DOHH2 (cell line): Measurements from ENCODE around the gene EN1.

Experiments used
- H3F3A ChIP-seq: fragments of 200-600 bp; sonication (generic), shearing (Covaris generic); 2 replicates; pipeline ENCODE4 v1.6.0; 2016; ENCODE audit warnings: antibody characterized with exemption, mild to moderate bottlenecking; ENCODE audit not compliant: control insufficient read depth, insufficient read depth
- H3K27ac ChIP-seq: fragments of 200-600 bp; sonication (generic); 2 replicates; pipeline ENCODE4 v1.5.1; 2014; ENCODE audit warnings: low read depth, mild to moderate bottlenecking, low read length, moderate library complexity
- H3K27me3 ChIP-seq: fragments of 200-600 bp; sonication (generic); 2 replicates; pipeline ENCODE4 v1.6.1; 2014; ENCODE audit warnings: mild to moderate bottlenecking, low read length, mixed read lengths; ENCODE audit not compliant: control insufficient read depth
- H3K36me3 ChIP-seq: fragments of 200-600 bp; sonication (generic); 2 replicates; pipeline ENCODE4 v1.6.1; 2014; ENCODE audit warnings: mild to moderate bottlenecking, low read length, moderate library complexity, mixed read lengths; ENCODE audit not compliant: control insufficient read depth
- H3K4me1 ChIP-seq: fragments of 200-600 bp; sonication (generic); 2 replicates; pipeline ENCODE4 v1.6.1; 2014; ENCODE audit warnings: mild to moderate bottlenecking, low read length, mixed read lengths; ENCODE audit not compliant: control insufficient read depth
- H3K4me2 ChIP-seq: fragments of 200-600 bp; sonication (generic); 2 replicates; pipeline ENCODE4 v1.6.0; 2014; ENCODE audit warnings: mild to moderate bottlenecking, low read length, moderate library complexity
- H3K4me3 ChIP-seq: fragments of 200-600 bp; sonication (generic); 2 replicates; pipeline ENCODE4 v1.5.1; 2014; ENCODE audit warnings: mild to moderate bottlenecking, low read length, mixed read lengths
- H3K79me2 ChIP-seq: fragments of 200-600 bp; sonication (generic); 2 replicates; pipeline ENCODE4 v1.6.1; 2014; ENCODE audit warnings: mild to moderate bottlenecking, low read length, mixed read lengths; ENCODE audit not compliant: control insufficient read depth
- H3K9me2 ChIP-seq: fragments of 200-600 bp; sonication (generic); replicated peaks from 2 replicates; pipeline ENCODE4 v1.6.1; 2014; ENCODE audit warnings: mild to moderate bottlenecking, low read length, mixed read lengths; ENCODE audit not compliant: control insufficient read depth
- H3K9me3 ChIP-seq: fragments of 200-600 bp; sonication (generic); 2 replicates; pipeline ENCODE4 v1.6.1; 2014; ENCODE audit warnings: antibody characterized with exemption, low read length, mixed read lengths; ENCODE audit not compliant: control insufficient read depth, insufficient read depth
- H4K20me1 ChIP-seq: fragments of 200-600 bp; sonication (generic); 2 replicates; pipeline ENCODE4 v1.6.0; 2014; ENCODE audit warnings: low read depth, mild to moderate bottlenecking, antibody characterized with exemption, low read length, moderate library complexity; ENCODE audit not compliant: control insufficient read depth, insufficient read depth
- EZH2phosphoT487 ChIP-seq: fragments of 200-600 bp; sonication (generic); IDR thresholded peaks from 2 replicates; pipeline ENCODE4 v1.6.1; 2017; ENCODE audit warnings: borderline replicate concordance, mild to moderate bottlenecking, antibody characterized with exemption, low read length, moderate library complexity, mixed read lengths
- TF ChIP-seq, protein P1 (sequence below): fragments of 200-600 bp; sonication (generic); IDR thresholded peaks from one replicate; pipeline ENCODE4 v1.5.1; 2014; ENCODE audit warnings: antibody characterized with exemption, mild to moderate bottlenecking, low read depth, low read length; ENCODE audit not compliant: poor library complexity, severe bottlenecking

EN1 gene

DNA sequence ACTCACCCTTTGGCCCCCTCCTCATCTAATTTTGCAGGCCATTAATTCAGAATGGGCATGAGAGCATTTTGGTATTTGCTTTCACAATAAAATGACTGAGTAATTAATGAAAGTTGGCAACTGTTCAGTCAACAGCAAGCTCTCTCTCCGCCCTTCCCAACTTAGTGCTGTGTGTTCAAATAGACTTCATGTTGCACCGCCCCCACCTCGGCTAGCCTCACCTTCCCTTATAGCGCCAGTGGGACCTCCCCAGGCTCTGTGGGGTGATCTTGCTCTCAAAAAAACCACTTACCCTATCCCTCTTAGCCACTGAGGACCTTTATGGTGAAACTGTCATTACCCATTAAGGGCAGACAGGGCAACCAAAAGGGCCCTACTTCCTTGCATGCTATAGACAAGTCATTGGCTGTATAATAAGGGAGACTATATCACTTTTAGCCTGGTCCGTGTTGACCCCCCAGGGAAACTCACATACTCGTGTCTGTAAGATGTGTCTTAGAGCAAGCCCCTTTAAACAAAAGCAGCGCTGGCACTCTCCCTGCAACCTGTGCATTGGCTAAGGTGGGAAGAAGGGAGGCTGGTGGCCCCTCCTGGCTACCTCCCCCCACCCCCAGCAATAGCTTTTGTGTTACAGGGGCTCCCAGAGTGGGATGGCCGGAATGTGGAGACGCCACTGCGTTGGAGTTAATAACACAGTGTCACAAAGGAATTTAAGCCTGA lies 15.2 kb downstream of the EN1 start:
- no peaks in the 10 kb centered on the region for H3K9me3 ChIP-seq
- TF ChIP-seq, protein P1, sequence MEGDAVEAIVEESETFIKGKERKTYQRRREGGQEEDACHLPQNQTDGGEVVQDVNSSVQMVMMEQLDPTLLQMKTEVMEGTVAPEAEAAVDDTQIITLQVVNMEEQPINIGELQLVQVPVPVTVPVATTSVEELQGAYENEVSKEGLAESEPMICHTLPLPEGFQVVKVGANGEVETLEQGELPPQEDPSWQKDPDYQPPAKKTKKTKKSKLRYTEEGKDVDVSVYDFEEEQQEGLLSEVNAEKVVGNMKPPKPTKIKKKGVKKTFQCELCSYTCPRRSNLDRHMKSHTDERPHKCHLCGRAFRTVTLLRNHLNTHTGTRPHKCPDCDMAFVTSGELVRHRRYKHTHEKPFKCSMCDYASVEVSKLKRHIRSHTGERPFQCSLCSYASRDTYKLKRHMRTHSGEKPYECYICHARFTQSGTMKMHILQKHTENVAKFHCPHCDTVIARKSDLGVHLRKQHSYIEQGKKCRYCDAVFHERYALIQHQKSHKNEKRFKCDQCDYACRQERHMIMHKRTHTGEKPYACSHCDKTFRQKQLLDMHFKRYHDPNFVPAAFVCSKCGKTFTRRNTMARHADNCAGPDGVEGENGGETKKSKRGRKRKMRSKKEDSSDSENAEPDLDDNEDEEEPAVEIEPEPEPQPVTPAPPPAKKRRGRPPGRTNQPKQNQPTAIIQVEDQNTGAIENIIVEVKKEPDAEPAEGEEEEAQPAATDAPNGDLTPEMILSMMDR = no peak
- TF ChIP-seq EZH2phosphoT487 = no peak
- H3K27me3 ChIP-seq = peaks cover 21% of the 10 kb centered on the region

GRCh38 chr2:118830881-118831280 lies 16.6 kb downstream of the EN1 start:
- H3K36me3 ChIP-seq = no peaks in the 10 kb centered on the region
- no peaks in the 10 kb centered on the region for H3F3A ChIP-seq
- H3K79me2 ChIP-seq = no peaks in the 10 kb centered on the region
- no peak overlapping the region for H3K4me3 ChIP-seq
- peaks cover 14% of the 10 kb centered on the region for H3K27me3 ChIP-seq
- TF ChIP-seq EZH2phosphoT487 = no peak
- TF ChIP-seq, protein P1 = no peak
- no peak overlapping the region for H3K4me2 ChIP-seq
- no peaks in the 10 kb centered on the region for H3K4me1 ChIP-seq
- no peaks in the 10 kb centered on the region for H3K9me3 ChIP-seq
- H3K9me2 ChIP-seq = no peaks in the 10 kb centered on the region
- H4K20me1 ChIP-seq = no peaks in the 10 kb centered on the region
- H3K27ac ChIP-seq = no peak overlapping the region

More for the DNA sequence above, 15.2 kb downstream of the EN1 start:
- Histone ChIP-seq H3F3A (no peaks in the 10 kb centered on the region), H3K79me2 (no peaks in the 10 kb centered on the region), H3K4me1 (no peaks in the 10 kb centered on the region), H3K4me3 (no peak overlapping the region), H3K9me2 (no peaks in the 10 kb centered on the region), H3K36me3 (no peaks in the 10 kb centered on the region), H3K27ac (no peak overlapping the region), H3K4me2 (no peak overlapping the region), H4K20me1 (no peaks in the 10 kb centered on the region)

- H3K79me2 ChIP-seq = no peaks in the 10 kb centered on the region
- no peaks in the 10 kb centered on the region for H3K36me3 ChIP-seq
- H3K27ac ChIP-seq = no peak overlapping the region
- no peak for TF ChIP-seq EZH2phosphoT487
- TF ChIP-seq, protein P1 = no peak
- no peaks in the 10 kb centered on the region for H3K9me3 ChIP-seq
- H3K4me2 ChIP-seq = no peak overlapping the region
- H3K9me2 ChIP-seq = no peaks in the 10 kb centered on the region
- no peaks in the 10 kb centered on the region for H3F3A ChIP-seq
- H4K20me1 ChIP-seq = no peaks in the 10 kb centered on the region
- H3K4me1 ChIP-seq = no peaks in the 10 kb centered on the region
- H3K27me3 ChIP-seq = peaks cover 14% of the 10 kb centered on the region
- H3K4me3 ChIP-seq = no peak overlapping the region
These were observed 17.3 kb downstream of the EN1 start for GRCh38 chr2:118830118-118830517.

- H3K4me1 ChIP-seq = no peaks in the 10 kb centered on the region
- no peak overlapping the region for H3K4me2 ChIP-seq
- H3K9me3 ChIP-seq = no peaks in the 10 kb centered on the region
- H3K27ac ChIP-seq = no peak overlapping the region
- no peaks in the 10 kb centered on the region for H4K20me1 ChIP-seq
- no peaks in the 10 kb centered on the region for H3K79me2 ChIP-seq
- no peaks in the 10 kb centered on the region for H3F3A ChIP-seq
- no peaks in the 10 kb centered on the region for H3K9me2 ChIP-seq
- H3K4me3 ChIP-seq = no peak overlapping the region
- peaks cover 5% of the 10 kb centered on the region; the same call in 1 of the 2 replicates for H3K27me3 ChIP-seq
- no peaks in the 10 kb centered on the region for H3K36me3 ChIP-seq
- TF ChIP-seq, protein P1 = no peak
- no peak for TF ChIP-seq EZH2phosphoT487
These were observed 21.4 kb downstream of the EN1 start for GRCh38 chr2:118826093-118826492.
